Liver (tissue), 9 donors: ENCODE measurements around the gene KIZ. TPM values are rescaled to one million over a fixed set of nuclear protein-coding genes. Genes with fewer than 3 reads are reported as not detected.

Experiments
- DNase-seq: peaks from one replicate; pipeline ENCODE4 v3.0.0-alpha.2; 2017; ENCODE audit warnings: low spot score
- H3K27ac ChIP-seq, 2 donors: one replicate each; pipeline ENCODE4 v1.7.0; 2013; ENCODE audit warnings: inconsistent platforms in 2 of 2, low read length in 2 of 2, control low read depth in 1 of 2, low read depth in 1 of 2, mild to moderate bottlenecking in 1 of 2
- H3K27me3 ChIP-seq, 4 donors: one replicate each; pipeline versions ENCODE4 v1.6.1 to v1.7.0; 2013; ENCODE audit warnings: low read length in 3 of 4, inconsistent platforms in 1 of 4, mild to moderate bottlenecking in 1 of 4, moderate library complexity in 1 of 4; ENCODE audit not compliant: control insufficient read depth in 4 of 4, insufficient read depth in 4 of 4
- H3K36me3 ChIP-seq, 4 donors: one replicate each; pipeline versions ENCODE4 v1.6.1 to v1.7.0; 2013; ENCODE audit warnings: low read length in 3 of 4, mild to moderate bottlenecking in 3 of 4, low read depth in 1 of 4, moderate library complexity in 1 of 4; ENCODE audit not compliant: control insufficient read depth in 4 of 4, insufficient read depth in 3 of 4
- H3K4me1 ChIP-seq, 4 donors: one replicate each; pipeline versions ENCODE4 v1.6.1 to v1.7.0; 2013; ENCODE audit warnings: low read length in 3 of 4, mild to moderate bottlenecking in 3 of 4, moderate library complexity in 1 of 4; ENCODE audit not compliant: control insufficient read depth in 4 of 4, insufficient read depth in 4 of 4
- H3K4me3 ChIP-seq, 3 donors: one replicate each; pipeline versions ENCODE4 v1.6.1 to v1.7.0; 2013; ENCODE audit warnings: low read length in 3 of 3, control low read depth in 1 of 3, low read depth in 1 of 3, mild to moderate bottlenecking in 1 of 3
- H3K9ac ChIP-seq, 2 donors: one replicate each; pipeline ENCODE4 v1.7.0; 2013; ENCODE audit warnings: low read length in 2 of 2, mild to moderate bottlenecking in 2 of 2, moderate library complexity in 2 of 2, control low read depth in 1 of 2, low read depth in 1 of 2
- H3K9me3 ChIP-seq, 4 donors: one replicate each; pipeline versions ENCODE4 v1.6.1 to v1.7.0; 2013; ENCODE audit warnings: low read length in 3 of 4; ENCODE audit not compliant: control insufficient read depth in 4 of 4
- CTCF ChIP-seq: fragments of 150-350 bp; IDR thresholded peaks from 2 replicates; pipeline ENCODE4 v1.5.1; 2017; ENCODE audit warnings: improper control_type of control experiment, low read depth, low read length; ENCODE audit not compliant: missing input control
- EGR1 ChIP-seq, 2 donors: IDR thresholded peaks; 2 replicates each; pipeline ENCODE4 v1.6.1; 2016 to 2018; ENCODE audit warnings: antibody characterized with exemption in 2 of 2, low read depth in 2 of 2
- FOXA1 ChIP-seq: IDR thresholded peaks from 2 replicates; pipeline ENCODE4 v1.6.1; 2016; ENCODE audit warnings: antibody characterized with exemption
- FOXA2 ChIP-seq: IDR thresholded peaks from 2 replicates; pipeline ENCODE4 v1.6.1; 2016; ENCODE audit warnings: antibody characterized with exemption
- GABPA ChIP-seq, 2 donors: IDR thresholded peaks in 1 of 2; conservative IDR thresholded peaks in 1 of 2; 2 replicates each; pipeline ENCODE4 v1.6.1; 2016; ENCODE audit warnings: antibody characterized with exemption in 2 of 2, mild to moderate bottlenecking in 1 of 2, moderate library complexity in 1 of 2
- HNF4A ChIP-seq, 2 donors: conservative IDR thresholded peaks; 2 replicates each; pipeline ENCODE4 v1.6.1; 2016; ENCODE audit warnings: antibody characterized with exemption in 2 of 2, mild to moderate bottlenecking in 2 of 2
- HNF4G ChIP-seq: IDR thresholded peaks from 2 replicates; pipeline ENCODE4 v1.6.1; 2016; ENCODE audit warnings: antibody characterized with exemption
- JUND ChIP-seq, 2 donors: IDR thresholded peaks; 2 replicates each; pipeline ENCODE4 v1.6.1; 2016; ENCODE audit warnings: antibody characterized with exemption in 2 of 2
- MAX ChIP-seq: IDR thresholded peaks from 2 replicates; pipeline ENCODE4 v1.6.1; 2016; ENCODE audit warnings: antibody characterized with exemption
- RAD21 ChIP-seq, 2 donors: IDR thresholded peaks; 2 replicates each; pipeline ENCODE4 v1.6.1; 2016; ENCODE audit warnings: antibody characterized with exemption in 2 of 2, mild to moderate bottlenecking in 2 of 2
- RXRA ChIP-seq, 2 donors: IDR thresholded peaks; 2 replicates each; pipeline ENCODE4 v1.6.1; 2017 to 2018; ENCODE audit warnings: antibody characterized with exemption in 2 of 2, mild to moderate bottlenecking in 1 of 2
- SP1 ChIP-seq: IDR thresholded peaks from 2 replicates; pipeline ENCODE4 v1.6.1; 2018; ENCODE audit warnings: antibody characterized with exemption, mild to moderate bottlenecking
- WGBS: extraction: QIAGEN DNeasy Blood & Tissue Kit; methylation state at CpG from one replicate; pipeline ENCODE4 v1.1.7; 2013; 5-methylcytosine and 5-hydroxymethylcytosine counted together
- polyA plus RNA-seq, 2 donors: library from polyadenylated mRNA; stranded (reverse) in 1 of 2; unstranded in 1 of 2; fragments of 200-250 nt in 1 of 2; fragments of >200 nt in 1 of 2; fragmentation: Nextera tagmentation in 1 of 2; extraction: Ambion mirVana in 1 of 2; gene quantifications; one replicate each; pipeline versions ENCODE4 v1.2.1 to v1.2.3, GENCODE V29; 2013 to 2015
- total RNA-seq, 2 donors: library from RNA; depleted of rRNA; stranded (reverse); fragments of >200 nt; gene quantifications; one replicate each; pipeline ENCODE4 v1.2.3, GENCODE V29; 2014
- TF ChIP-seq, protein P1 (sequence below): IDR thresholded peaks from 2 replicates; pipeline ENCODE4 v1.6.1; 2016; ENCODE audit warnings: antibody characterized with exemption
- TF ChIP-seq, protein P2 (sequence below): IDR thresholded peaks from 2 replicates; pipeline ENCODE4 v1.6.1; 2016; ENCODE audit warnings: antibody characterized with exemption, mild to moderate bottlenecking
- donor health status: healthy.
- donor health status: healthy.
- donor health status: healthy.
- donor health status: healthy.
- donor health status: healthy.

Gene KIZ
- total and polyA plus RNA-seq, 4 donors, result 3.0 to 9.5 (median 5.2) TPM

DNA sequence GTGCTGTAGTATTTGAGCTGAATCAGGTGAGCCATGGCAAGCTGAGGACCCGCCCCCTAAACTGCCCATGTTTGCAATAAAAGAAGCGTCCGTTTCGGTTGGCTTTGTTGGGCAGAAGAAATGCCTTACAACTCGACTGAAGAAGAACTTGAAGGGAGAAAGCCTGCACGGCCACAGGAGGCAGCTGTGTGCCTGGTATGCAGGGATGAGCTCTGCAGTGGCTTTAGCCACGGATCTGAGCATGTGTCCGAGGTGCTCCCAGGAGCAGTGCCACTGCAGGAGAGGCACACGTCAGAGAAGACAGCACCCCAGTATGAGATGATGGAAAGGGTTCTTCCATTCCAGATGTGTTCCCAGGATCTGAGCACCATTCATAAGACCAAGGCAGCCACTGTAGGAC lies 23.5 kb downstream of the KIZ start:
- 92% methylated on average over 9 of the region's 9 CpGs for WGBS

DNA sequence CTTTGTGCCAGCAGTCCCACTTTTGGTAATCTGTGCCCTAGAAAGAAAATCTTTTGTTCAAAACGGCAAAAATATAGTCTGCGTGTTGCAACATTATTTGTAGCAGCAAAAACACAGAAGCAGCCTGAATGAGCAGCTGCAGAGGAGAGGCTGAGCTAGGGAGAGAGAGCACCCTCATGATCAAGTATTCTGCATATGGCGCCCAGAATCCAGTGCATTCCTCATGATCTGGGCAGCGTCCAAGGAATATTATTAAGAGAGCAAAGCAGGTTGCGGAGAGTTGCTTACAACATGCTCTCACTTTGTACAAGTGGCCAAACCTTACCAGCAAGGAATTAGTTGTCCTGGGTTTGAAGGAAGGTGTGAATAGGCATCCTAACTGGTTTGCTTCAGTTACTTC lies 25.9 kb downstream of the KIZ start:
- H3K27ac ChIP-seq, result no peak overlapping the region
- no peak for TF ChIP-seq CTCF
- TF ChIP-seq EGR1 (IDR thresholded peaks at IDR 0.05; ENCODE audit: low read depth in 2 of 2), result no peak
- no peak for TF ChIP-seq RAD21 (IDR thresholded peaks at IDR 0.05)
- TF ChIP-seq, protein P1, sequence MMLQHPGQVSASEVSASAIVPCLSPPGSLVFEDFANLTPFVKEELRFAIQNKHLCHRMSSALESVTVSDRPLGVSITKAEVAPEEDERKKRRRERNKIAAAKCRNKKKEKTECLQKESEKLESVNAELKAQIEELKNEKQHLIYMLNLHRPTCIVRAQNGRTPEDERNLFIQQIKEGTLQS, result no peak
- no peak for TF ChIP-seq HNF4G
- TF ChIP-seq GABPA (IDR thresholded peaks at IDR 0.05 in 1 of 2, conservative IDR thresholded peaks at IDR 0.05 in 1 of 2), result no peak
- TF ChIP-seq MAX, result no peak
- no peak for TF ChIP-seq RXRA (IDR thresholded peaks at IDR 0.05)
- no peak overlapping the region for H3K4me3 ChIP-seq
- H3K36me3 ChIP-seq, result no peaks in the 10 kb centered on the region
- H3K9me3 ChIP-seq, result no peaks in the 10 kb centered on the region
- 99% methylated on average over 5 of the region's 5 CpGs for WGBS
- H3K9ac ChIP-seq, result no peak overlapping the region
- no peaks in the 10 kb centered on the region for H3K4me1 ChIP-seq
- no peak for DNase-seq
- H3K27me3 ChIP-seq, result no peaks in the 10 kb centered on the region

More for the DNA sequence above, 23.5 kb downstream of the KIZ start:
- no peak for TF ChIP-seq RXRA (IDR thresholded peaks at IDR 0.05)
- TF ChIP-seq MAX, result no peak
- no peak for TF ChIP-seq JUND (IDR thresholded peaks at IDR 0.05)
- TF ChIP-seq EGR1 (IDR thresholded peaks at IDR 0.05; ENCODE audit: low read depth in 2 of 2), result no peak
- TF ChIP-seq SP1, result no peak
- TF ChIP-seq FOXA1, result no peak
- no peak for TF ChIP-seq HNF4A (conservative IDR thresholded peaks at IDR 0.05)
- H3K9me3 ChIP-seq, result no peaks in the 10 kb centered on the region
- no peaks in the 10 kb centered on the region for H3K4me1 ChIP-seq
- no peak for DNase-seq
- H3K36me3 ChIP-seq, result no peaks in the 10 kb centered on the region
- no peak overlapping the region for H3K4me3 ChIP-seq
- H3K9ac ChIP-seq, result no peak overlapping the region
- no peak overlapping the region for H3K27ac ChIP-seq
- H3K27me3 ChIP-seq, result no peaks in the 10 kb centered on the region

GRCh38 chr20:21154692-21155091 lies 28.8 kb downstream of the KIZ start:
- no peaks in the 10 kb centered on the region for H3K9me3 ChIP-seq
- whole genome bisulfite sequencing, result 79% methylated on average over 2 of the region's 2 CpGs

More at GRCh38 chr20:21154692-21155091, 28.8 kb downstream of the KIZ start:
- Histone ChIP-seq H3K9ac (no peak overlapping the region), H3K27ac (no peak overlapping the region), H3K27me3 (no peaks in the 10 kb centered on the region), H3K4me1 (no peaks in the 10 kb centered on the region), H3K4me3 (no peak overlapping the region), H3K36me3 (no peaks in the 10 kb centered on the region)
- no peak for DNase-seq
- TF ChIP-seq MAX, result no peak
- no peak for TF ChIP-seq FOXA2
- TF ChIP-seq JUND (IDR thresholded peaks at IDR 0.05), result no peak
- TF ChIP-seq HNF4G, result no peak
- TF ChIP-seq, protein P2, sequence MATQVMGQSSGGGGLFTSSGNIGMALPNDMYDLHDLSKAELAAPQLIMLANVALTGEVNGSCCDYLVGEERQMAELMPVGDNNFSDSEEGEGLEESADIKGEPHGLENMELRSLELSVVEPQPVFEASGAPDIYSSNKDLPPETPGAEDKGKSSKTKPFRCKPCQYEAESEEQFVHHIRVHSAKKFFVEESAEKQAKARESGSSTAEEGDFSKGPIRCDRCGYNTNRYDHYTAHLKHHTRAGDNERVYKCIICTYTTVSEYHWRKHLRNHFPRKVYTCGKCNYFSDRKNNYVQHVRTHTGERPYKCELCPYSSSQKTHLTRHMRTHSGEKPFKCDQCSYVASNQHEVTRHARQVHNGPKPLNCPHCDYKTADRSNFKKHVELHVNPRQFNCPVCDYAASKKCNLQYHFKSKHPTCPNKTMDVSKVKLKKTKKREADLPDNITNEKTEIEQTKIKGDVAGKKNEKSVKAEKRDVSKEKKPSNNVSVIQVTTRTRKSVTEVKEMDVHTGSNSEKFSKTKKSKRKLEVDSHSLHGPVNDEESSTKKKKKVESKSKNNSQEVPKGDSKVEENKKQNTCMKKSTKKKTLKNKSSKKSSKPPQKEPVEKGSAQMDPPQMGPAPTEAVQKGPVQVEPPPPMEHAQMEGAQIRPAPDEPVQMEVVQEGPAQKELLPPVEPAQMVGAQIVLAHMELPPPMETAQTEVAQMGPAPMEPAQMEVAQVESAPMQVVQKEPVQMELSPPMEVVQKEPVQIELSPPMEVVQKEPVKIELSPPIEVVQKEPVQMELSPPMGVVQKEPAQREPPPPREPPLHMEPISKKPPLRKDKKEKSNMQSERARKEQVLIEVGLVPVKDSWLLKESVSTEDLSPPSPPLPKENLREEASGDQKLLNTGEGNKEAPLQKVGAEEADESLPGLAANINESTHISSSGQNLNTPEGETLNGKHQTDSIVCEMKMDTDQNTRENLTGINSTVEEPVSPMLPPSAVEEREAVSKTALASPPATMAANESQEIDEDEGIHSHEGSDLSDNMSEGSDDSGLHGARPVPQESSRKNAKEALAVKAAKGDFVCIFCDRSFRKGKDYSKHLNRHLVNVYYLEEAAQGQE, result no peak
